Peyer's patch (tissue), 4 donors: ENCODE measurements around the gene TXNDC16. TPM values are rescaled to one million over a fixed set of nuclear protein-coding genes. Genes with fewer than 3 reads are reported as not detected.

Source experiments
- DNase-seq, 3 donors: peaks; one replicate each; pipeline ENCODE4 v3.0.0-alpha.2; 2017 to 2019
- H3K27ac ChIP-seq, 4 donors: fragments of 200-600 bp; sonication (generic); one replicate each; pipeline ENCODE4 v1.5.1; 2016 to 2019
- H3K27me3 ChIP-seq, 2 donors: fragments of 200-600 bp; sonication (generic); one replicate each; pipeline ENCODE4 v1.5.1; 2019
- H3K36me3 ChIP-seq, 3 donors: fragments of 200-600 bp; sonication (generic); one replicate each; pipeline ENCODE4 v1.5.1; 2016 to 2019
- H3K4me1 ChIP-seq, 4 donors: fragments of 200-600 bp; sonication (generic); one replicate each; pipeline ENCODE4 v1.5.1; 2016 to 2019
- H3K4me3 ChIP-seq, 4 donors: fragments of 200-600 bp; sonication (generic); 1 replicate in 3 of 4; 2 replicates in 1 of 4; pipeline ENCODE4 v1.5.1; 2016 to 2019; ENCODE audit warnings: mild to moderate bottlenecking in 1 of 4
- H3K9me3 ChIP-seq, 4 donors: fragments of 200-600 bp; sonication (generic); one replicate each; pipeline ENCODE4 v1.5.1; 2016 to 2019; ENCODE audit warnings: mild to moderate bottlenecking in 1 of 4
- POLR2A ChIP-seq, 2 donors: fragments of 450-650 bp; IDR thresholded peaks; one replicate each; pipeline ENCODE4 v1.5.1; 2017; ENCODE audit warnings: antibody characterized with exemption in 2 of 2, mild to moderate bottlenecking in 2 of 2, moderate library complexity in 2 of 2
- total RNA-seq, 4 donors: library from RNA; depleted of rRNA; stranded (reverse); fragments of >200 nt; gene quantifications; one replicate each; pipeline ENCODE4 v1.1.0, GENCODE V29; 2016
- TF ChIP-seq, protein P1 (sequence below), 6 experiments: fragments of 450-650 bp in 4 of 6; fragments of 200-600 bp in 2 of 6; sonication (generic) in 1 of 6; IDR thresholded peaks; one replicate each; pipeline ENCODE4 v1.5.1; 2017 to 2019; ENCODE audit warnings: antibody characterized with exemption in 6 of 6, mild to moderate bottlenecking in 3 of 6, moderate library complexity in 1 of 6

Gene TXNDC16
- total RNA-seq, 4 donors from 2014 or later, result 3.3 to 5.6 (median 4.6) TPM

- no peak for DNase-seq
- Histone ChIP-seq H3K27ac (no peak overlapping the region), H3K9me3 (no peaks in the 10 kb centered on the region), H3K27me3 (no peaks in the 10 kb centered on the region), H3K4me1 (no peaks in the 10 kb centered on the region), H3K36me3 (peaks cover 0 to 15% (median 0%) of the 10 kb centered on the region in 3 donors), H3K4me3 (no peak overlapping the region)
- TF ChIP-seq POLR2A (IDR thresholded peaks at IDR 0.05), result no peak
- TF ChIP-seq, protein P1, sequence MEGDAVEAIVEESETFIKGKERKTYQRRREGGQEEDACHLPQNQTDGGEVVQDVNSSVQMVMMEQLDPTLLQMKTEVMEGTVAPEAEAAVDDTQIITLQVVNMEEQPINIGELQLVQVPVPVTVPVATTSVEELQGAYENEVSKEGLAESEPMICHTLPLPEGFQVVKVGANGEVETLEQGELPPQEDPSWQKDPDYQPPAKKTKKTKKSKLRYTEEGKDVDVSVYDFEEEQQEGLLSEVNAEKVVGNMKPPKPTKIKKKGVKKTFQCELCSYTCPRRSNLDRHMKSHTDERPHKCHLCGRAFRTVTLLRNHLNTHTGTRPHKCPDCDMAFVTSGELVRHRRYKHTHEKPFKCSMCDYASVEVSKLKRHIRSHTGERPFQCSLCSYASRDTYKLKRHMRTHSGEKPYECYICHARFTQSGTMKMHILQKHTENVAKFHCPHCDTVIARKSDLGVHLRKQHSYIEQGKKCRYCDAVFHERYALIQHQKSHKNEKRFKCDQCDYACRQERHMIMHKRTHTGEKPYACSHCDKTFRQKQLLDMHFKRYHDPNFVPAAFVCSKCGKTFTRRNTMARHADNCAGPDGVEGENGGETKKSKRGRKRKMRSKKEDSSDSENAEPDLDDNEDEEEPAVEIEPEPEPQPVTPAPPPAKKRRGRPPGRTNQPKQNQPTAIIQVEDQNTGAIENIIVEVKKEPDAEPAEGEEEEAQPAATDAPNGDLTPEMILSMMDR (IDR thresholded peaks at IDR 0.05), result no peak
Observed at GRCh38 chr14:52538623-52539022, 13.7 kb downstream of the TXNDC16 start.

DNA sequence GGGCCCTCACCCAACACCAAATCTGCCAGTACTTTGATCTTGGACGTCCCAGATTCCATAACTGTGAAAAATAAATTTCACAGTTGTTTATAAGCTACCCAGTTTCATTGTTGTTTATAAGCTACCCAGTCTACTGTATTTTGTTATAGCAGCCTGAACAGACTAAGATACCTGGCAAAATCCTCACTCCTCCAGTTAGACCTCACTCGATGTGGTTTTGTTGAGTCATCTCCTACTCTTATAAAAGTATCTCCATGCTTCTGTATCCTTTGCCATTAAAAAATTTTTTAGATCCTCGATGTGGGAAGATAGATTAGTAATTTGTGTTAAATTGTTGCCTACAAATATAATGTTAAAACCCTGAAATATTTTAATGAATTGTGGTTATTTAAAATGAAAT is 16.0 kb downstream of the TXNDC16 start:
- Histone ChIP-seq H3K9me3 (no peaks in the 10 kb centered on the region), H3K4me3 (no peak overlapping the region), H3K4me1 (no peaks in the 10 kb centered on the region), H3K27me3 (no peaks in the 10 kb centered on the region), H3K36me3 (peaks cover 0 to 7% (median 0%) of the 10 kb centered on the region in 3 donors), H3K27ac (no peak overlapping the region)
- DNase-seq, result no peak
- TF ChIP-seq POLR2A (IDR thresholded peaks at IDR 0.05), result no peak
- TF ChIP-seq, protein P1 (IDR thresholded peaks at IDR 0.05), result no peak

DNA sequence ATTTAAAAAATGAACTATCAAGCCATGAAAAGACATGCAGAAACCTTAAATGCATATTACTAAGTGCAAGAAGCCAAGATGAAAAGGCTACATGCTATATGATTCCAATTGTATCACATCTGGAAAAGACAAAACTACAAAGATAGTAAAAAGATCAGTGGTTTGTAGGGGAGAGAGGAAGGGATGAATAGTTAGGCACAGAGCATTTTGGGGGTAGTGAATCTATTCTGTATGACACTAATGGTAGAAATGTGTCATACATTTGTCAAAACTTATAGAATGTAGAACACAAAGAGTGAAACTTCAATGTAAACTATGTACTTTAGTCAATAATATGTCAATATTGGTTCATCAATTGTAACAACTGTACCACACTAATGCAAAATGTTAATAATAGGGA is 20.8 kb downstream of the TXNDC16 start:
- DNase-seq, result no peak
- H3K4me1 ChIP-seq, result no peaks in the 10 kb centered on the region
- TF ChIP-seq, protein P1 (IDR thresholded peaks at IDR 0.05), result no peak
- TF ChIP-seq POLR2A (IDR thresholded peaks at IDR 0.05), result no peak
- peaks cover 0 to 7% (median 0%) of the 10 kb centered on the region in 3 donors for H3K36me3 ChIP-seq
- H3K4me3 ChIP-seq, result no peak overlapping the region
- H3K9me3 ChIP-seq, result no peaks in the 10 kb centered on the region
- no peak overlapping the region for H3K27ac ChIP-seq
- no peaks in the 10 kb centered on the region for H3K27me3 ChIP-seq

GRCh38 chr14:52527052-52527451 is 25.3 kb downstream of the TXNDC16 start:
- no peak overlapping the region for H3K4me3 ChIP-seq
- H3K36me3 ChIP-seq, result no peaks in the 10 kb centered on the region
- no peaks in the 10 kb centered on the region for H3K27me3 ChIP-seq
- TF ChIP-seq, protein P1 (IDR thresholded peaks at IDR 0.05), result no peak
- TF ChIP-seq POLR2A (IDR thresholded peaks at IDR 0.05), result no peak
- H3K4me1 ChIP-seq, result no peaks in the 10 kb centered on the region
- no peak overlapping the region for H3K27ac ChIP-seq
- H3K9me3 ChIP-seq, result no peaks in the 10 kb centered on the region
- no peak for DNase-seq

GRCh38 chr14:52522581-52523345 is 29.5 kb downstream of the TXNDC16 start:
- no peak for TF ChIP-seq POLR2A (IDR thresholded peaks at IDR 0.05)
- Histone ChIP-seq H3K27me3 (no peaks in the 10 kb centered on the region), H3K27ac (no peak overlapping the region), H3K9me3 (no peaks in the 10 kb centered on the region), H3K4me1 (no peaks in the 10 kb centered on the region), H3K4me3 (no peak overlapping the region), H3K36me3 (no peaks in the 10 kb centered on the region)
- DNase-seq, result no peak

DNA sequence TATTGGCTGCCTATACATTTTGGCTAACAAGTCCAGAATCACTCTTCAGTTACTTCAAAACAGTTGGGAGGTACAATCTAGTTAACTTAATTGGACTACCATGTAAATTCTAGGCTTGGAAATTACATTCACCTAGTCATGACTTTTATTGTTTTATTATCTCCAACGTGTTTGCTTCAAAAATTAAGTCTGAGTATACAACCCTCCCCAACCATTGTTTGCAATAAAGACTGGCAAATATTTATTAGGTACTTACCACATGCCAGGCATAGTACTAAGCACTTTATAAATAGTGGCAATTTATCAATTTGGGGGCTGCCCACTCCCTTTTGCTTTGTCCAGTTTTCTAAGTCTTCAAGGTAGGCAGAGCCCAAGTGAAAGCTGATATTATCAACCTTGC is 30.3 kb downstream of the TXNDC16 start:
- Histone ChIP-seq H3K9me3 (no peaks in the 10 kb centered on the region), H3K4me1 (no peaks in the 10 kb centered on the region), H3K27ac (no peak overlapping the region), H3K27me3 (no peaks in the 10 kb centered on the region), H3K36me3 (no peaks in the 10 kb centered on the region), H3K4me3 (no peak overlapping the region)
- DNase-seq, result no peak
- TF ChIP-seq POLR2A (IDR thresholded peaks at IDR 0.05), result no peak
- TF ChIP-seq, protein P1 (IDR thresholded peaks at IDR 0.05), result no peak
